ENCODE data around the gene LDB2.

The LDB2 gene

GRCh38 chr4:16745009-16745635, 153.3 kb downstream of the LDB2 start:
- TF ChIP-seq EGR1 (IDR thresholded peaks at IDR 0.05): no peak

- no peak for TF ChIP-seq TAF1 (IDR thresholded peaks at IDR 0.05; ENCODE audit: low read depth)
- no peak for TF ChIP-seq EGR1 (IDR thresholded peaks at IDR 0.05)
- TF ChIP-seq USF1 (IDR thresholded peaks at IDR 0.05): no peak
- no peak for TF ChIP-seq MAX (IDR thresholded peaks at IDR 0.05)
- TF ChIP-seq NFIC (IDR thresholded peaks at IDR 0.05): no peak
- TF ChIP-seq RAD21 (IDR thresholded peaks at IDR 0.05; ENCODE audit: low read depth): no peak
- TF ChIP-seq YY1 (IDR thresholded peaks at IDR 0.05; ENCODE audit: low read depth): no peak
- no peak for TF ChIP-seq CEBPB (IDR thresholded peaks at IDR 0.05)
- no peak for TF ChIP-seq REST (IDR thresholded peaks at IDR 0.05; ENCODE audit: low read depth)
- TF ChIP-seq CREB1 (IDR thresholded peaks at IDR 0.05; ENCODE audit: low read depth): no peak
- TF ChIP-seq FOXM1 (IDR thresholded peaks at IDR 0.05; ENCODE audit: borderline replicate concordance, low read depth): no peak
- TF ChIP-seq TEAD4 (IDR thresholded peaks at IDR 0.05): no peak
Observed at GRCh38 chr4:16741287-16741686, 157.2 kb downstream of the LDB2 start.

- TF ChIP-seq EGR1 (IDR thresholded peaks at IDR 0.05) (no peak), FOXM1 (IDR thresholded peaks at IDR 0.05; ENCODE audit: borderline replicate concordance, low read depth) (no peak), TCF12 (IDR thresholded peaks at IDR 0.05; ENCODE audit: low read depth) (no peak), ZBTB7A (IDR thresholded peaks at IDR 0.05; ENCODE audit: low read depth) (no peak)
Observed at GRCh38 chr4:16739997-16740624, 158.3 kb downstream of the LDB2 start.

- TF ChIP-seq FOXM1 (IDR thresholded peaks at IDR 0.05; ENCODE audit: borderline replicate concordance, low read depth) (no peak), RAD21 (IDR thresholded peaks at IDR 0.05; ENCODE audit: low read depth) (no peak), YY1 (IDR thresholded peaks at IDR 0.05; ENCODE audit: low read depth) (no peak), REST (IDR thresholded peaks at IDR 0.05; ENCODE audit: low read depth) (no peak), CEBPB (IDR thresholded peaks at IDR 0.05) (no peak), MAX (IDR thresholded peaks at IDR 0.05) (no peak), TCF12 (IDR thresholded peaks at IDR 0.05; ENCODE audit: low read depth) (no peak), USF1 (IDR thresholded peaks at IDR 0.05) (no peak), CREB1 (IDR thresholded peaks at IDR 0.05; ENCODE audit: low read depth) (no peak), EGR1 (IDR thresholded peaks at IDR 0.05) (no peak), EP300 (IDR thresholded peaks at IDR 0.05; ENCODE audit: borderline replicate concordance) (no peak)
Observed at GRCh38 chr4:16738558-16738957, 159.9 kb downstream of the LDB2 start.

GRCh38 chr4:16733509-16733908, 164.9 kb downstream of the LDB2 start:
- TF ChIP-seq ZBTB7A (IDR thresholded peaks at IDR 0.05; ENCODE audit: low read depth) (no peak), EGR1 (IDR thresholded peaks at IDR 0.05) (no peak), FOXM1 (IDR thresholded peaks at IDR 0.05; ENCODE audit: borderline replicate concordance, low read depth) (no peak), CREB1 (IDR thresholded peaks at IDR 0.05; ENCODE audit: low read depth) (no peak), CEBPB (IDR thresholded peaks at IDR 0.05) (no peak), REST (IDR thresholded peaks at IDR 0.05; ENCODE audit: low read depth) (no peak), TAF1 (IDR thresholded peaks at IDR 0.05; ENCODE audit: low read depth) (no peak)
